Inflammatory macrophage treated with lipopolysaccharide for 4 hours (primary cell): Measurements from ENCODE around the gene PRKAA2.
A peak's percentile ranks its signal among the peaks of the same experiment; 100 is the strongest.
"Not testable (repeated sequence)": the region's sequence is repeated elsewhere in the genome, so short reads cannot be mapped to it uniquely, and the experiment has no call there.

Experiments used
- DNase-seq: peaks from one replicate; pipeline ENCODE4 v3.0.0-alpha.2; 2020

Gene PRKAA2

GRCh38 chr1:56644919-56645676 is at the start of gene PRKAA2:
Gene PRKAA2, plus strand, starts transcription at chr1:56645314. Its CDS starts 74 bp downstream, at chr1:56645388.
- DNase-seq: no peak

GRCh38 chr1:56595397-56596191 is 49.5 kb upstream of the PRKAA2 start:
- DNase-seq: not testable (repeated sequence)

- not testable (repeated sequence) for DNase-seq
These were observed 35.0 kb upstream of the PRKAA2 start for GRCh38 chr1:56610097-56610496.

GRCh38 chr1:56610770-56611169 is 34.3 kb upstream of the PRKAA2 start:
- not testable (repeated sequence) for DNase-seq

- DNase-seq: no peak
These were observed 28.0 kb upstream of the PRKAA2 start for GRCh38 chr1:56617141-56617540.

GRCh38 chr1:56625819-56626440 is 19.2 kb upstream of the PRKAA2 start:
- DNase-seq: peak; percentile 3

- DNase-seq: no peak
These were observed 18.6 kb upstream of the PRKAA2 start for GRCh38 chr1:56626546-56626945.

GRCh38 chr1:56627019-56627635 is 18.0 kb upstream of the PRKAA2 start:
- DNase-seq: no peak

- no peak for DNase-seq
These were observed 17.5 kb upstream of the PRKAA2 start for GRCh38 chr1:56627636-56628039.

- no peak for DNase-seq
These were observed 14.3 kb upstream of the PRKAA2 start for GRCh38 chr1:56630786-56631185.

- DNase-seq: no peak
These were observed 13.2 kb upstream of the PRKAA2 start for GRCh38 chr1:56631901-56632300.

GRCh38 chr1:56634981-56635380 is 10.1 kb upstream of the PRKAA2 start:
- DNase-seq: no peak

- no peak for DNase-seq
These were observed 6.9 kb upstream of the PRKAA2 start for GRCh38 chr1:56638248-56638647.

- no peak for DNase-seq
These were observed 5.9 kb upstream of the PRKAA2 start for GRCh38 chr1:56639211-56639610.

GRCh38 chr1:56643661-56644060 is 1.5 kb upstream of the PRKAA2 start:
- no peak for DNase-seq

GRCh38 chr1:56644064-56644918 is 823 bp upstream of the PRKAA2 start:
- peak; percentile 1 for DNase-seq

GRCh38 chr1:56645677-56646305 is 677 bp downstream of the PRKAA2 start:
- no peak for DNase-seq

- DNase-seq: no peak
These were observed 1.5 kb downstream of the PRKAA2 start for GRCh38 chr1:56646611-56647010.

- DNase-seq: no peak
These were observed 2.0 kb downstream of the PRKAA2 start for GRCh38 chr1:56647106-56647505.

GRCh38 chr1:56648546-56648945 is 3.4 kb downstream of the PRKAA2 start:
- no peak for DNase-seq

- DNase-seq: no peak
These were observed 9.2 kb downstream of the PRKAA2 start for GRCh38 chr1:56654126-56654923.
